ENCODE data around the gene SHTN1. TPM values are rescaled to one million over a fixed set of nuclear protein-coding genes. Genes with fewer than 3 reads are reported as not detected.

The SHTN1 gene
- total RNA-seq, 1 donor from 2014 or later, result 0.15 TPM

DNA sequence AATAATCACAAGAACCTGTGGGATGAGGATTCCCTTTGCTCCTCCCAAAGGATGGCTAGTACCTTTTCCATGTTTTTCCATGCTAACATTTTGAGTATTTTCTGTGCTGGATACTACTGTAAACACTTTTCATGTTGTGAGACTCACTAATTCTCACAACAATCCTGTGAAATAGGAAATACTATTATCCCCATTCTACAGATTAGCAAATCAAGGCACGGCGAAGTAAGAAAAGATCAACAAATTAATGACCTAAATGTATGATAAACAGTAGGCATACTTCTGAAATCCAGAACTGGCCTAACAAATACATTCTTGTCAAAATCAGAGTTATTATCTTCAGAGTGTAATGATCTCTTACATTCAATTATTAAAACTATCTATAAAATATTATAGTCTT lies 86.4 kb downstream of the SHTN1 start:
- intact Hi-C loops (cut with micrococcal nuclease), result no loop called here

DNA sequence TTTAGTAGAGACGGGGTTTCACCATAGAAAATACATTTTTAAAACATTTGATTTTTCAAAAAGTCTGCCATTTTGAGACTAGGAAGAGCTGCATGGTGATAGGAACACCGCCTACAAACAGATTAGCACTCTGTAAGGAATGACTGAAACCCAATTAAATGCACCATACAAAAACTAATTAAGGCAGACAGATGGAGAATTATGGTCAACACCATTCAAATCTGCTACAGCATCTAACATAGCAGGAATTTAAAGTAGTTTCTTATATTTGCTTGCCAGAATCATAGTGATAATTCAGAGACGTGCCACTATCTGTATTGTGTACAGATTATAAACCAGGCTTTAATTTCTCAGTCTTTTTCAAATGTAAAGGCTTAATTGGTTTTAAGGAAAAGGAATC lies 87.5 kb downstream of the SHTN1 start:
- intact Hi-C loops (cut with micrococcal nuclease), result no loop called here

DNA sequence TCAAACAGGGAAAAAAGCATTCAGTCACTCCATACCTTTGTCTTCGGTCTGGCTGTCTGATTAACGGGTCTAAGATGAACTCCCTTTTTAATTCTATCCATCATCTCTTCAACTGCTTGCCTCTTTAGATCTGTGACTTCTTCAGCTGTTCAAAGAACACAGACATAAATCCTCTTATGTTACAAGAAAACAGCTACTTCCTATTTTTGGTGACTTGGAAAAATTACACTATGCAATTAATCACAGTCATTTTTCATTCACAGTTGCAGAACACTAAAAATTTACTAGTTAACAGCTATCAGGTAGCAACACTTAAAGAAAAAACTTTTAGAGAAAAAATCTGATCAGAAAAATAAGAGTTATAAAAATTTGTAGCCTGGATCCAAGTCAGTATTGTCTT lies 89.6 kb downstream of the SHTN1 start:
- intact Hi-C loops (cut with micrococcal nuclease), result no loop called here

DNA sequence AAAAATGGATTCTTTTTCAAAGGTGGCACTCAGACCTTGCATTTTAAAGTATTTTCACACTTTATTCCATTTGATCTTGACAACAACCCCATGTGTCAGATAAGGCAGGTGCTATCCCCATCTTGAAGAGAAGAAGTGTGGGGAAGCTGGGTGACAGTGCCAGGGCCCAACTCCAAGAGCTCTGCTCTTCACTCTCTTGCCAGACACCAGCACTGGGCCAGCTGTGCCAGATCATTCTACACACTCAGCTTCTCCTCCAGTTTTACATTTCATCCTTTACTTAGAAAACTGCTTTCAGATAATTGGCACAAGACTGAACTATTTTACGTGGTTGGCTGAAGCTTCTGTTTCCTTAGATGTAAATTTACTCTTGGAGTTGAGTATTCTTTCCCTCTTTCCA lies 91.3 kb downstream of the SHTN1 start:
- intact Hi-C loops (cut with micrococcal nuclease), result no loop called here

DNA sequence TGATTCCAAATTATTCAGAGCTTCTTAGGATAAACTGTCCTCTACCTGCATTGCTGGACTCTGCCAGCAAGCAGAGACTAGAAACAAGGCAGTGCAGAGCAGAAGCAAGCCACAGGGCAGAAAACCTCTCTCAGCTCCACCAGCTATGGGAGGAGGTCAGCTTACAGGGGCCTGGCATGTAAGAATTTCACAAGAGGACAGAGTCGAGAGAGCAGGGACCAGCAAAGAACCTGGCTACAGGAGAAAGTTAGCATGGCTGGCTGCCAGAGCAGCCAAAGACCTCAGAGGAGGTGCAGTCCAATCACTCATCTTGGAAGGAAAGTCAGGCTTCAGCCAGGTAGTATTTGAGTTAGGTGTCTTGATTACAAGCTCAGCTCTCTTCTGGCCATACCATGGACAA lies 92.8 kb downstream of the SHTN1 start:
- intact Hi-C loops (cut with micrococcal nuclease), result no loop called here

DNA sequence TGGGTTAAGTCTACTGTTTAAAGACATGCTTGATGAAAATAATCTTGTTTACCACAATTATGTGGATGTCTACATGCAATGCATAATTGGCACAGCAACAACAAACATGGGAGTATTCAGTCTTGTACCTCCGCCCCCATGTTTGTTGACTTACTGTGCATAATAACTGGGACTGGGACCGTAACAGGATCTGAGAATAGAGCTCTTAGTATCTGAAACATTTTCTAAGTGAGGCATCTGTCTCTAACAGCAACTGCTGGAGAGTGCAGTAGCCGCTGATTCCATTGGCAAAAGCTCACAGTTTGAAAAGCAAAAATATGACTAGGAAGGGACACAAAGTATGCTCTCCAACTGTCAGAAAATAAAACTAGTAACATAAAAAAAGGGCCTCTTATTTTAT lies 94.1 kb downstream of the SHTN1 start:
- intact Hi-C loops (cut with micrococcal nuclease), result no loop called here

DNA sequence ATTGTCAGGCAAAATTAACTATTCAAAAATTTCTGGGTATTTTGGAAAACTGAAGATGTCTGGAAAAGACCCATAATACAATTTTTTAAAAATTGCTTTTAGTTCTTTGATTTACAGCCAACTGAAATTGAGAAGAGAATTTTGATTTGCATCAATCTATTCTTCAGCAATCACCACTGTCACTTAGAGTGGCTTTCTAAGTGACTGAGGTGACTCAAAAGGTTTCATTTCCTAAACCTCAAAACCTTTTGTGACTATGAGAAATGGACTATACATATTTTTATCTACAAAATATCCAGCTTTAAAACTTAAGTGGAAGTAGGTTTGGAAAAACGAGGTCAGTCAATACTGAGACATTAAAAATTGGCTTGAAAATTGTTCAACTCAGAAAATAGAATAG lies 95.7 kb downstream of the SHTN1 start:
- intact Hi-C loops (cut with micrococcal nuclease), result no loop called here

DNA sequence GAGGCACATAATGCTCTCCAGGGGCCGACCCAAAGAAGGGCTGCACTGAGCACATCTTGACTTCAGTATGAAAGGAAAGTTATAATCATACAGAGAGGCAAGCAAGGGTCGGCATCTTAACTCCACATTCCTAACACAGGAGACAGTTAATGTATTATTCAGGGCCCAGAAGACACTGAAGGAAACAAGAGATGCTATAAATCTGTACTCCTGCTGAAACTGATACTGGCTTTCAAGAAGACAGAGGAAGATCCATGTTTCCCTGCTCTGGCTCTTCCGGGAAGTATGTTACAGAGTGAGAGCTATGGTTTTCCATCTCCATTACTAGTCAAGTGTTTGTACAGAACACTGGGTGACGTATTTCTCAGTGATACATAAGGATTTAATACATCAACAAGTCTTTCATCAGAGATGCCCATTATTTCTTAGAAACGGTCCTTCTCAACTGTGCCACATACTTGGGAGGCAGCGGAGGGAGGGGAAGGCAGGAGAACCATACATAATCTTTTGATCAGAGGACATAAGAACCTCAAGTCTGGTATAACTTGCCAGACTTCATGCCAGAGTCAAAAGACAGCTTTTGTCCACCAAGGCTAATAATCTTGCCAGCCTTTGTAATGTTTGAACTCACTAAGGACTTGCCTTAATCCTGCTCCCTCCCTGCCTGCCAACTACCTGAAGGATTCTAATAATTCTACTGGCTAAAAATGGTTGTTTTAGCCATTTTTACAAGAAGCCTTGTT lies 97.6 kb downstream of the SHTN1 start:
- intact Hi-C loops (cut with micrococcal nuclease), result no loop called here

DNA sequence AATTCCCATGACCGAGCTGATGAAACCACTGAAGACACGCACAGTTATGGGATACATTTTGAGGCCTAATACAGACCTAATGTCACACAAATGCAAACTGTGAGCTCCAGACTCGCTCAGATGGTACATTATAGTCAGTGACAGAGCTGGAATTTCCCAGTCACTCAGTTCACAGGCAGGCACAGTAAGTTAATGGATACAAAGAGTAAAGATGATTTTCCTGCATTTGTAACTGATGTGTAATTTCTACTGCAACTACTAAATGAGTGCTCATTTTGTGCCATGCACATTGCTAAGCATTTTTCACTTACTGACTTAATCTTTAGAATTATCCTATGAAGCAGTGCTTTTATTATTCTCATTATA lies 99.2 kb downstream of the SHTN1 start:
- intact Hi-C loops (cut with micrococcal nuclease), result no loop called here

DNA sequence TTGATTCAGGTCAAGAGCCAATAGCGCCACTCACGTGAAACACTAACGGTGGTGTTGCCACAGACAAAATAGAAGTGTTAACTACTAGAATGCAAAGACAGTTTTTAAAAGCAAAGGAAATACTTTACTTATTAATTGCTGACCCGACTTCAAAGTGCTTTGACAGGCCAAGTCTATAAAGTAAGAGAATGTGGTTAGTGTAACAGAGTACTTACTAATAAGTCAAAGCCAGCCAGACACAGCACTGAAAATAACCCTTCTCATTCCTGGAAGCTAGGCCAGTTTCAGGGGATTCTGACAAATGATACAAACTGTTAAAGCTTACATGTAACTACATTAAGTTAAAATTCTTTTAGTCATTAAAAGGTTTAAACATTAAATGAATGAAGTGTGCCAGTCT lies 105.4 kb downstream of the SHTN1 start:
- intact Hi-C loops (cut with micrococcal nuclease), result no loop called here

DNA sequence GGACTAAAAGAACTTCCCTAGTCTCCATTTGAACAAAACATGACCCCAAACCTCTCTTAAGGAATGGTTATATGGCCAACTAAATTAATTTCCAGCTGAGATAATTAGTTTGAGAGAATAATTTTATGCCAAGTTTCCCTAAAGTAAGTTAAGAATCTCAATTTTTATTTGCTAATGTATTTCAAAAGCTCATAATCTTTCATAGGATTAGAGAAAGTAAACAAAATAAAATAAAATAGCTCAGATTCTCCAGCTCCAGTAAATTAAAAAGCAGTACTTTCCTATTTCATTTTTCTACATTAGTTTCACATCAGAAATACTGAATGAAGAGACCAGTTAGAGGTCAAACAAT lies 111.3 kb downstream of the SHTN1 start:
- intact Hi-C loops (cut with micrococcal nuclease), result no loop called here

DNA sequence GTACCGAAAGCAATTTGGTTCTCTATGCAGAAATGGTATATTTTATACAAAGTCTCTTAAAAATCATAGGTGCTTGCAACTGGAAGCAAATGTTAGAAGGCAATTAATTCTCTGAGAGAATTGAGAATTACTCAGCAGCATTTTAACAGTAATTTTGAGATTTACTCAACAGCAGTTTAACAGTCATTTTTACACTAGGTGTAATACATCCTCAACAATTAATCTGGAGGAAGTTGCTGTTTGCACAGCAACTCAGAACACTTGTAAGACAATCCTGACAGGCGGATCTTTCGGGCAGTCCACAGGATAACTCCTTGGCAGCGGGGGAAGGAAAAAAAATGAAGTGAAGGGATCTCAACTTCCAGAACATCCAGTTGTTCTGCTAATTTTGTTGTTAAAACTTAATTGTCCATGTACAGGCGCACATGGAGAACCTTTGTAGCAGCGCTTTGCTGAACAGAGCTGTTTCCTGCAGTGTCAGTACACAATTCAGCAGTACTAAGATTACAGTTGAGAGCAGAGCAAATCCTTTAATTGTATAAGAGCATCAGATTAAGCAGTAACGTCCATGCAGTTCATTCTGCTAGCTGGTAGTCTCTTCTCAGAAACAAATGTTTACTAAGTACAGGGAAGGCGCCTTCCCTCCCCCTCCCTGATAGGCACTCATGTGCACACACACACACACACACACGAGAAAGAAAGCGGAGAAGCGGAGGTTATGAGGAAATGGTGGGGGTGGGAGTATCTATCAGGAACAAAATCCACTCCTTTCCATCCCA lies 111.9 kb downstream of the SHTN1 start:
- intact Hi-C loops (cut with micrococcal nuclease), result no loop called here

DNA sequence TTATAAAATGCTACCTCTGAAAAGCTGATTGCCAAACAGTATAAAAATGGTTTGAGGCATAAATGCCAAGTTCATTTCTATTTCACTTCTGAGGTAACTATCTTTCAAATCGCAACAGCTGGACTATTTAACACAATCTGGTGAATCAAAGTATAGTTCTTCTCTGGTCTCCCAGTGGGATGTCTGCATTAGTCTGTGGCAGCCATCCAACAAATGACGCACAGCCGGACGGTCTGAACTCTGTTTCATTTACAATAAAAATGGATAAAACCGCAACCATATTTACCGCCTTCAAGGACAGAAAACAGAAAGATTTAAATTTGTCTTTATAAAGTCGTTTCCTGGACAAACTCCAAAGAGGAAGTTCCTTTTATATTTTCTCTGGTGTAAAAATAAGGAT lies 113.8 kb downstream of the SHTN1 start:
- intact Hi-C loops (cut with micrococcal nuclease), result no loop called here

DNA sequence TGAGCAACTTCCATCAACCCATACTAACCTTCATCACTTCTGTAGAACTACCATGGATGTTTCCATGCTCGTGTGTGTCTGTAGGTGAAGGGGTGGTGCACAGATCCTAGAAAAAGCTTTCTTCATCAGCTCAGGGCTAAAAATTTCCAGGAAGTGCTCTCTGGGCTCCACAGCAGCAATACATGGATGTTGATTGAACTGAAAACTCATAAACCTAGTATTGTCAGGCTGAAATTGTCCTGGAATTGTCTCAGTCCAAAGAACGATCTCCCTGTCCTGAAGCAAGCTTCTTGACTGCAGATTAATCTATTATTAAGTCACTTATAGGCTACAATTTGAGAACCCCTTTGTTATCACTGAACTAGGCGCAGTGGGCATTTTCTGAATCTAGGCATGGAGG lies 115.9 kb downstream of the SHTN1 start:
- intact Hi-C loops (cut with micrococcal nuclease), result no loop called here

DNA sequence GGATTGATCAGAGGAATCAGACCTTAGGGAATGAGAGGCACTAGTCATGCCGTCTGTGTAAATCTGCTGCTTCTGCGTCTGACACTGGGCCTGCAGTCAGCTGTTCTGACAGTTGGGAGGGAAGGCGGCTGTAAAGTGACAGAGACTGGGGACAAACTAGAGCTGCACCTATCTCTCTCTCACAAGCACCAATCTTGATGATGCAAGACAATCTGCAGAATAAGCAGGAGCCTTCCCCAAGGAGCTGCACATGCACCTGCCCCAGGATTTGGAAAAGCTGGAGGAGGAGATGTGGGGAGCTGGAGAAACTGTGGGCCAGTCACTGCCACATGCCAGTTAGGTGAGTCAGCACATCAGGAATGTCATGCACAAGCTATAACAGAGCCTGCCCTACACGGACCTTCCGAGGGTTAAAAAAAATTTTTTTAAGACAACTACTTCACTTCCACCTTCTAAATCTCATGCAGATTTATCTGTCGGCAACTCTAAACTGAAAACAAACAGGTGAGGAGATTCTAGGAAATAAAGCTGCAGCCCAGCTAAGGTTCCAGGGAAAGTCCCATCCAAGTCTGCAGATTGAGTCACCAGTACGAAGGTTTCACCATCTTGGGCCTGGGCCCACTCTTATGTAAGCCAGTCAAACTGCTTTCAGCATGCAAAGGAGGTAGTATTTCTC lies 116.5 kb downstream of the SHTN1 start:
- intact Hi-C loops (cut with micrococcal nuclease), result no loop called here

DNA sequence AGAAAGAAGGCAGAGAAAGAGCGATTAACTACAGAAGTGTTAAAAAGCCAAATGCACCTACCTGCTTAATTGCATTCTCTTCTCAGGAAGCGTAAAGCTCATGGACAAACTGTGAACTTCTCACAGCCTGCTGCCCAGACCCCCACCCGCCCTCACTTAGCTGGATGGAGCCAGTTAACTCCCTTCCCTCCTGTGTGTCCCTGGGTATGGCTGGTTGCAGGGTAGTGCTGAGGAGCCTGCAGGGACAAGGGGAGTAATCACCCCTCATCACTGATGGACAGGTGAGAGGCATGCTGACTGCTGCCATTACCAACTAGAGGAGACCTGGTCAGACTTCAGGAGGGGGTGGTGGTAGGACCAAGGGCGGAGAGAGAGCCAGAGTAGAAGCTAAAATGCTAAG lies 118.2 kb downstream of the SHTN1 start:
- intact Hi-C loops (cut with micrococcal nuclease), result no loop called here

DNA sequence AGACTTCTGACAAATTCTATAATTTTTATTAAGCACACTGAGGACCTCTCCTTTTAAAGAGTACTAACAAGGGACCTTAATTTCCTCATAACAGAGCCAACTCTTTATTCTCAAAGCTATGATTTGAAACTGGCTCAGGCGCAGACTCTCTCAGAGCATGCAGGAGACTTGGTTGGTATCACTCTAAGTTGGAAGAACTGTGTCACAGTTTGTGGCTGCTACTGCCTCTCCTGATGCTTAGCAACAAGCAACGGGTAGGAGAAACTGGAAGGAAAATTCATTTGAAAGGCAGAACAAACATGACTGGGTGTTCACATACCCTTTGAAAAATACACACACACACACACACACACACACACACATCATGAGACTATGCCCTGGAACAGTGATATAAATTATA lies 122.3 kb downstream of the SHTN1 start:
- intact Hi-C loops (cut with micrococcal nuclease), result no loop called here

DNA sequence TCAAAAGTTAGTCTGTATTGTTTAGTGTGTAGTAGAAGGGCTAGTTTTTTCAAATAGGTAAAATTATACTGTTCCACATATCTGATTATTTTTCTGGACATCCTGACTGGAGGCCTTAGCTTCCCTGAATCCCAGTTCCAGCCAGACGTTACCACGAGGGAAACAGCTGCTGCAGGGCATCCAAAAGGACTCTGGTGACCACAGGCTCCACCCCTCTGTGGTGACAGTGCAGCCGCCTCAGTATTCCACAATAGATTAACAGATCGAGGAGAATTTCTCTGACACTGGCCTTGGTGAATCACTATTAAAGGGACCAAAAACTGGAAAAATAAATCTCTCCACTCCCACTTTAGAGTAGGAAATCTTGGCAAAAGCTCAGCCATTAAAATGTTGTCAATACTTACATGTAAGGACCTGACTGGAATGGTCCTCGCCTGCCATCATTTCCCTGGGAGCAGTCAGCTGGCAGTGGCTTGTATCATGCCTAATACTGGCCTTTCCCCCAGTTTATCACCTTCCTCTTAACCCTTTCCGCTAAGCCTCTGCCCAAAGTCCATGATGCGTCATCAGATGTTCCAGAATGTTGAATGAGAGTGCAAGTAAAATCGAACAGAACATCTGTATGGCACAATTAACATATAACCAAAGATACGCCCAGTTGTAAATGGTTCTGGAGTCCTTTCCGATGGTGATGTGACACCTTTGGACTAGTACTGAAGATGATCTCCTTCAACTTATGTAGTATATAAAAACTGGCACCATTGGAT lies 124.1 kb downstream of the SHTN1 start:
- intact Hi-C loops (cut with micrococcal nuclease), result no loop called here

DNA sequence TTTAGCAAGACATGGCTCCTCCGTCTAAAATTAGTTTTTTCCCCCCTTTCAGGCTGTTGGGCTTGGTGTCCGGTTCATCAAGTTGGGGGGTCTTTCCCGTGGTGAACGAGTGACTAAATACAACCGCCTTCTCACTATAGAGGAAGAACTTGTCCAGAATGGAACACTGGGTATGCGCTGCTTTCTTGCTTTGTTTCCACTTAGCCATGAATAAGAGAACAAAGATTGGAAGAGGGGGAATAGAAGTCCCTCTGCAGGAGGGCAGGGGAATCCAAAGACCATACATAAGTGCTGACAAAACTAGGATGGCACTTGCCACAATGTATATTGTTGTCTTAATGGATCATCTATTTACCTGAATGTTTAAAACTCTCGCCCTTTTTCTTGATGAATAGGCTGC lies 125.2 kb downstream of the SHTN1 start:
- intact Hi-C loops (cut with micrococcal nuclease), result no loop called here

DNA sequence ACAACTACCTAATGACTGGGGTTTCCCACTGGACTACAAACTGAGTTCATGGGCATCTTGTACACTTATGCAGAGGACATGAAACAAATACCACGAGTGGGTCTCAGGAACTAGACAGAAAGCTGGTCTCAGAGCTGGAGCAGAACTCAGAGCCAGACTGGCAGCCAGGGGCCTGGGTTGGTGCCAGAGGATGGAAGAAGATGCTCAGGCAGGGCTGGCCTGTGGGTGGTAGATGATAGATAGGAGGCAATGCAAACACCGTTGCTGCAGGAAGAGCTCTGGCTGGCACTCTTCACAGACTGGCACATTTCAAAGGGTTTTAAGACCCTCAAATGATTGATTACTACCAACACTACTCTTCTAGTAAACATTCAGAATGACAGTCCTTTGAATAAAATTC lies 126.9 kb downstream of the SHTN1 start:
- intact Hi-C loops (cut with micrococcal nuclease), result no loop called here

DNA sequence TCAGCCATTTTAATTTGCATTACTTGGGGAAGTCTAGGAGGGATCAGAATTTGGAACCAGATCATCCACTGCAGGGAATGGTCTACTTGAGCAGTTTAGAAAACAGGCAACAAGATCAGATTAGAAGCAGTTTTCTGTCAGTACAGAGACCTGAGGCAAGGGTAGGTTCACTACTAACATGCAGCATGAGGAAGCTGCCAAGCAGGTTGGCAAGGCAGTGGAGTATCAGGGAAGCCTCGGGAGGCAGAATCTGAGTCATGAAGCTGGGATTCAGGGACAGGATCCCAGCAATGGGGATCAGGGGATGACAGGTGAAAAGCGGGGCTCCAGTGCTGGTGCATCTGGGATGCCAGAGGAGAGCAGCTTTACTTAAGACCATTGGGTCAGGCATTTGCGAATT lies 127.6 kb downstream of the SHTN1 start:
- intact Hi-C loops (cut with micrococcal nuclease), result no loop called here

DNA sequence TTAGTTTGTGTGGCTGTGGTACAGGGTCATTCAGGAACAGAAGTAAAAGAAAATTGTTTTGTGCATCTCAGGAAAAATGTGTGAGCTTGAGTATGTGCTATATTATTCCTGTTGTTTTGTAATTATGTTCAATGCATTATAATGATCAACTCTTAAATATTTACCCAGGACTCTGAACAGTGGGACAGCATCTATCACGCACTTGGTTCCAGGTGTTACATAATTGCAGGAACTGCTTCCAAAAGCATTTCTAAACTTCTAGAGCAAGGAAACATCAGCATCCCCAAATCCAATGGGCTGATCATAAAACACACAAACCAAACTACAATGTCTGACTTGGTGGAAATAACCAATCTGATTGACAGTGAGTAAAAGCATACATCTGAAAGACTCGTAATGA lies 129.1 kb downstream of the SHTN1 start:
- intact Hi-C loops (cut with micrococcal nuclease), result no loop called here

Measured in T-helper 1 cell treated with Interleukin-12 subunit alpha and Interleukin-12 subunit beta and Interleukin-4 antibody, amounts not matched to agents 30 ng/mL and 1 ng/mL, for 36 hours (primary cell).